Stomach (tissue), 9 donors: ENCODE results near the gene RAD51D. TPM values are rescaled to one million over a fixed set of nuclear protein-coding genes. Genes with fewer than 3 reads are reported as not detected.
A peak's percentile ranks its signal among the peaks of the same experiment; 100 is the strongest.

Experiments used
- DNase-seq, 2 donors: peaks; one replicate each; pipeline versions ENCODE4 v3.0.0 to v3.0.0-alpha.2; 2013 to 2019
- H3K27ac ChIP-seq, 5 donors: fragments of 200-600 bp in 4 of 5; sonication (generic) in 4 of 5; one replicate each; pipeline ENCODE4 v1.5.1; 2013 to 2019; ENCODE audit warnings: mild to moderate bottlenecking in 1 of 5, moderate library complexity in 1 of 5
- H3K27me3 ChIP-seq, 3 donors: fragments of 200-600 bp; sonication (generic); one replicate each; pipeline ENCODE4 v1.5.1; 2017 to 2019; ENCODE audit warnings: mixed run types in 1 of 3
- H3K36me3 ChIP-seq, 4 donors: fragments of 200-600 bp; sonication (generic); 1 replicate in 3 of 4; 2 replicates in 1 of 4; pipeline ENCODE4 v1.5.1; 2016 to 2019
- H3K4me1 ChIP-seq, 4 donors: fragments of 200-600 bp; sonication (generic); one replicate each; pipeline ENCODE4 v1.5.1; 2016 to 2019
- H3K4me3 ChIP-seq, 4 donors: fragments of 200-600 bp; sonication (generic) in 3 of 4; one replicate each; pipeline ENCODE4 v1.5.1; 2016 to 2019; ENCODE audit warnings: mild to moderate bottlenecking in 1 of 4
- H3K9me3 ChIP-seq, 4 donors: fragments of 200-600 bp; sonication (generic); one replicate each; pipeline ENCODE4 v1.5.1; 2016 to 2019
- CTCF ChIP-seq, 7 experiments: fragments of 450-650 bp in 4 of 7; fragments of 200-600 bp in 3 of 7; sonication (generic) in 3 of 7; IDR thresholded peaks; one replicate each; pipeline ENCODE4 v1.5.1; 2016 to 2019; ENCODE audit warnings: antibody characterized with exemption in 7 of 7, control low read depth in 2 of 7, mild to moderate bottlenecking in 1 of 7
- EP300 ChIP-seq: sonication (generic); formaldehyde crosslinking; IDR thresholded peaks from one replicate; pipeline ENCODE4 v1.6.1; 2017; ENCODE audit warnings: antibody characterized with exemption
- POLR2A ChIP-seq, 4 donors: fragments of 450-650 bp; IDR thresholded peaks; one replicate each; pipeline ENCODE4 v1.6.1; 2016; ENCODE audit warnings: antibody characterized with exemption in 4 of 4, control low read depth in 2 of 4, mild to moderate bottlenecking in 1 of 4, moderate library complexity in 1 of 4
- POLR2AphosphoS5 ChIP-seq, 3 donors: sonication (generic); formaldehyde crosslinking; IDR thresholded peaks; one replicate each; pipeline ENCODE4 v1.6.1; 2016; ENCODE audit warnings: antibody characterized with exemption in 3 of 3
- WGBS, 5 donors: extraction: QIAGEN DNeasy Blood & Tissue Kit in 3 of 5; methylation state at CpG; one replicate each; pipeline versions ENCODE4 v1.1.5 to v1.1.7; 2013 to 2018; 5-methylcytosine and 5-hydroxymethylcytosine counted together
- intact Hi-C: fragments of 100-400 bp; cut with DNase I; formaldehyde crosslinking; loops from one replicate; pipeline ENCODE4 v1.15.1; 2023; ENCODE audit warnings: low total_unique reads
- polyA plus RNA-seq, 3 donors: library from polyadenylated mRNA; stranded (reverse); fragments of 200-250 nt; gene quantifications; one replicate each; pipeline ENCODE4 v1.2.3, GENCODE V29; 2013
- total RNA-seq, 5 donors: library from RNA; depleted of rRNA; stranded (reverse); fragments of >200 nt; gene quantifications; one replicate each; pipeline versions ENCODE4 v1.1.0 to v1.2.3, GENCODE V29; 2014 to 2016
- donor health status: healthy with polysubstance abuse.
- donor health status: Bipolar disorder and iron deficiency.
- donor health status: healthy.

RAD51D gene
- total and polyA plus RNA-seq, 8 donors, result 2.2 to 31.5 (median 3.3) TPM

- WGBS, 5 donors, result 82 to 98% (median 89%) methylated on average over 2 of the region's 2 CpGs
Observed at GRCh38 chr17:35068249-35068648, 51.4 kb downstream of the RAD51D start.

GRCh38 chr17:35065880-35066279, 53.8 kb downstream of the RAD51D start:
- no peak overlapping the region for H3K27ac ChIP-seq
- H3K27me3 ChIP-seq, result no peaks in the 10 kb centered on the region
- peaks cover 0 to 13% (median 3%) of the 10 kb centered on the region in 4 donors for H3K36me3 ChIP-seq
- no peak for TF ChIP-seq POLR2A (IDR thresholded peaks at IDR 0.05)
- TF ChIP-seq CTCF (IDR thresholded peaks at IDR 0.05), result no peak
- TF ChIP-seq EP300, result no peak
- TF ChIP-seq POLR2AphosphoS5 (IDR thresholded peaks at IDR 0.05), result no peak
- no peaks in the 10 kb centered on the region for H3K9me3 ChIP-seq
- WGBS, 5 donors, result 86 to 95% (median 93%) methylated on average over 4 of the region's 4 CpGs
- H3K4me1 ChIP-seq, result peaks cover 9 to 64% (median 31%) of the 10 kb centered on the region in 4 donors
- intact Hi-C loops, result no loop called here
- H3K4me3 ChIP-seq, result no peak overlapping the region
- DNase-seq, result no peak

More at GRCh38 chr17:35068249-35068648, 51.4 kb downstream of the RAD51D start:
- DNase-seq, result no peak
- H3K27me3 ChIP-seq, result no peaks in the 10 kb centered on the region
- H3K4me3 ChIP-seq, result no peak overlapping the region
- peaks cover 0 to 8% (median 0%) of the 10 kb centered on the region in 4 donors for H3K36me3 ChIP-seq
- no peak overlapping the region for H3K27ac ChIP-seq
- H3K9me3 ChIP-seq, result no peaks in the 10 kb centered on the region
- intact Hi-C loops, result no loop called here
- TF ChIP-seq POLR2AphosphoS5 (IDR thresholded peaks at IDR 0.05) (no peak), POLR2A (IDR thresholded peaks at IDR 0.05) (no peak), CTCF (IDR thresholded peaks at IDR 0.05) (no peak)
- H3K4me1 ChIP-seq, result peaks cover 4 to 53% (median 23%) of the 10 kb centered on the region in 4 donors

GRCh38 chr17:35064516-35065215, 55.0 kb downstream of the RAD51D start:
- no peaks in the 10 kb centered on the region for H3K27me3 ChIP-seq
- 71 to 76% (median 72%) methylated on average over 3 of the region's 3 CpGs for WGBS, 5 donors
- H3K27ac ChIP-seq, result peak overlapping the region in 4 of 5 donors; percentile 78 to 91 (median 86)
- intact Hi-C loops, result no loop called here
- no peak overlapping the region for H3K4me3 ChIP-seq
- peaks cover 0 to 13% (median 4%) of the 10 kb centered on the region in 4 donors for H3K36me3 ChIP-seq
- peaks cover 9 to 63% (median 28%) of the 10 kb centered on the region in 4 donors for H3K4me1 ChIP-seq
- H3K9me3 ChIP-seq, result no peaks in the 10 kb centered on the region
- DNase-seq, result no peak
- no peak for TF ChIP-seq POLR2A (IDR thresholded peaks at IDR 0.05)
- TF ChIP-seq CTCF (IDR thresholded peaks at IDR 0.05), result no peak
- TF ChIP-seq EP300, result no peak
- TF ChIP-seq POLR2AphosphoS5 (IDR thresholded peaks at IDR 0.05), result no peak

GRCh38 chr17:35063514-35064223, 56.0 kb downstream of the RAD51D start, which contains the start of gene RFFL:
RFFL (minus strand) TSS chr17:35063707; CDS start chr17:35026553, 37,154 bp downstream.
- 3 to 14% (median 8%) methylated on average over 6 of the region's 6 CpGs for WGBS, 5 donors
- DNase-seq, result peak; percentile 91 to 95
- Histone ChIP-seq H3K36me3 (peaks cover 0 to 13% (median 4%) of the 10 kb centered on the region in 4 donors), H3K27me3 (no peaks in the 10 kb centered on the region), H3K4me1 (peaks cover 9 to 53% (median 23%) of the 10 kb centered on the region in 4 donors), H3K9me3 (no peaks in the 10 kb centered on the region), H3K4me3 (peak within 1 kb of the TSS in 3 of 4 donors; percentile 6 to 25 (median 13)), H3K27ac (peak within 1 kb of the TSS; percentile 78 to 94 (median 88))
- intact Hi-C loops, result no loop called here
- TF ChIP-seq EP300, result no peak
- peak; percentile 60 to 92 (median 85) for TF ChIP-seq POLR2AphosphoS5 (IDR thresholded peaks at IDR 0.05)
